SK-N-SH treated with all-trans-retinoic acid at 6 μM for 48 hours (cell line): ENCODE measurements around the gene MRPL40.

Experiments used
- BACH2 ChIP-seq: fragments of 250-450 bp; sonication (Bioruptor Pico); IDR thresholded peaks from 2 replicates; pipeline ENCODE4 v1.9.0; 2021; ENCODE audit warnings: mild to moderate bottlenecking, borderline replicate concordance
- CREB5 ChIP-seq: fragments of 250-450 bp; sonication (Bioruptor Pico); IDR thresholded peaks from 2 replicates; pipeline ENCODE4 v1.5.1; 2020; ENCODE audit warnings: low read depth, mild to moderate bottlenecking, moderate library complexity
- ISL1 ChIP-seq: fragments of 250-450 bp; sonication (Bioruptor Pico); IDR thresholded peaks from 2 replicates; pipeline ENCODE4 v2.1.2; 2022; ENCODE audit warnings: mild to moderate bottlenecking, moderate library complexity
- POU6F1 ChIP-seq: fragments of 250-450 bp; sonication (Bioruptor Pico); IDR thresholded peaks from 2 replicates; pipeline ENCODE4 v1.8.0; 2021; ENCODE audit warnings: low read depth, mild to moderate bottlenecking, moderate library complexity, borderline replicate concordance
- TSHZ2 ChIP-seq: fragments of 250-450 bp; sonication (Bioruptor Pico); IDR thresholded peaks from 2 replicates; pipeline ENCODE4 v1.5.0; 2020; ENCODE audit warnings: mild to moderate bottlenecking, moderate library complexity
- ZFP3 ChIP-seq: fragments of 250-450 bp; sonication (Bioruptor Pico); IDR thresholded peaks from 2 replicates; pipeline ENCODE4 v1.5.0; 2020; ENCODE audit warnings: mild to moderate bottlenecking, moderate library complexity
- ZNF70 ChIP-seq: fragments of 450-650 bp; formaldehyde crosslinking; IDR thresholded peaks from 2 replicates; pipeline ENCODE4 v1.5.0; 2020; ENCODE audit warnings: mild to moderate bottlenecking, moderate library complexity

- TF ChIP-seq ISL1 (CRISPR knock-in tag) (no peak), POU6F1 (CRISPR knock-in tag) (no peak), CREB5 (CRISPR knock-in tag) (no peak), BACH2 (no peak), ZNF70 (CRISPR knock-in tag) (no peak), ZFP3 (CRISPR knock-in tag) (no peak), TSHZ2 (CRISPR knock-in tag) (no peak)
These were observed 26.7 kb upstream of the MRPL40 start for GRCh38 chr22:19405652-19406051.
